DMS 273 treated with DMSO at 0.1 percent for 48 hours (cell line): ENCODE results near the gene STPG2.
A peak's percentile ranks its signal among the peaks of the same experiment; 100 is the strongest.

Experiments used
- DNase-seq: peaks from one replicate; lab custom pipeline; 2025; lab: John Stamatoyannopoulos, UW

The STPG2 gene

GRCh38 chr4:97812768-97813167 lies 330.5 kb downstream of the STPG2 start:
- no peak for DNase-seq

- no peak for DNase-seq
Measured at GRCh38 chr4:97786306-97786920, 356.9 kb downstream of the STPG2 start.

GRCh38 chr4:97778174-97778573 lies 365.1 kb downstream of the STPG2 start:
- DNase-seq: no peak

- DNase-seq: no peak
Measured at GRCh38 chr4:97774347-97774989, 368.8 kb downstream of the STPG2 start.

- no peak for DNase-seq
Measured at GRCh38 chr4:97770222-97770621, 373.1 kb downstream of the STPG2 start.

- no peak for DNase-seq
Measured at GRCh38 chr4:97762115-97762512, 381.2 kb downstream of the STPG2 start.

GRCh38 chr4:97761445-97762114 lies 381.7 kb downstream of the STPG2 start:
- no peak for DNase-seq

- DNase-seq: no peak
Measured at GRCh38 chr4:97759785-97760184, 383.5 kb downstream of the STPG2 start.

GRCh38 chr4:97752599-97752998 lies 390.7 kb downstream of the STPG2 start:
- DNase-seq: no peak

- no peak for DNase-seq
Measured at GRCh38 chr4:97747945-97748344, 395.3 kb downstream of the STPG2 start.

GRCh38 chr4:97720869-97721432 lies 422.3 kb downstream of the STPG2 start:
- peak; percentile 12 for DNase-seq

- no peak for DNase-seq
Measured at GRCh38 chr4:97691111-97691605, 452.1 kb downstream of the STPG2 start.

- no peak for DNase-seq
Measured at GRCh38 chr4:97670703-97671269, 472.5 kb downstream of the STPG2 start.

- DNase-seq: no peak
Measured at GRCh38 chr4:97665553-97665952, 477.7 kb downstream of the STPG2 start.

GRCh38 chr4:97664741-97665140 lies 478.5 kb downstream of the STPG2 start:
- DNase-seq: no peak

GRCh38 chr4:97662133-97662532 lies 481.1 kb downstream of the STPG2 start:
- DNase-seq: no peak

- no peak for DNase-seq
Measured at GRCh38 chr4:97656044-97656720, 487.1 kb downstream of the STPG2 start.

GRCh38 chr4:97653701-97654100 lies 489.6 kb downstream of the STPG2 start:
- no peak for DNase-seq

- peak; percentile 29 for DNase-seq
Measured at GRCh38 chr4:97646997-97647396, 496.3 kb downstream of the STPG2 start.

- DNase-seq: peak; percentile 35
Measured at GRCh38 chr4:97645071-97645821, 498.0 kb downstream of the STPG2 start.

- DNase-seq: no peak
Measured at GRCh38 chr4:97643179-97643578, 500.1 kb downstream of the STPG2 start.
